ENCODE data around the gene SAMD4B. TPM values are rescaled to one million over a fixed set of nuclear protein-coding genes. Genes with fewer than 3 reads are reported as not detected.

The SAMD4B gene
- total and polyA plus RNA-seq, 9 of the 15 experiments (the other 6 are each of a cell fraction or from before 2014, with no cell fraction given) = 3.4 to 90.5 (median 38.0) TPM

GRCh38 chr19:39411081-39411831, 69.0 kb downstream of the SAMD4B start (continued):
- TF ChIP-seq ETV6 (IDR thresholded peaks at IDR 0.05; ENCODE audit: borderline replicate concordance in 1 of 2, low read depth in 2 of 2, low read length in 1 of 2) = no peak
- TF ChIP-seq ETV6 (CRISPR knock-in tag; IDR thresholded peaks at IDR 0.05; ENCODE audit: borderline replicate concordance) = no peak
- no peak for TF ChIP-seq ATF4 (CRISPR knock-in tag; IDR thresholded peaks at IDR 0.05)
- no peak for TF ChIP-seq ZFP1 (CRISPR knock-in tag; IDR thresholded peaks at IDR 0.05)
- no peak for TF ChIP-seq MGA (IDR thresholded peaks at IDR 0.05)
- peak; percentile 73; the same call in 1 of the 2 replicates for TF ChIP-seq ZNF263 (CRISPR knock-in tag; IDR thresholded peaks at IDR 0.05; ENCODE audit: borderline replicate concordance)
- TF ChIP-seq MNT (conservative IDR thresholded peaks at IDR 0.05) = no peak
- TF ChIP-seq MXI1 (IDR thresholded peaks at IDR 0.05; ENCODE audit: low read depth, low read length) = no peak
- no peak for TF ChIP-seq RFX7 (CRISPR knock-in tag; IDR thresholded peaks at IDR 0.05)
- TF ChIP-seq ZNF79 (CRISPR knock-in tag; IDR thresholded peaks at IDR 0.05; ENCODE audit: low read depth) = no peak
- TF ChIP-seq TBP (optimal IDR thresholded peaks at IDR 0.05; ENCODE audit: low read depth, low read length) = no peak

All from K562 (cell line).